HCT116 (cell line): ENCODE results near the gene CLASP1. TPM values are rescaled to one million over a fixed set of nuclear protein-coding genes. Genes with fewer than 3 reads are reported as not detected.

ENCODE experiments used
- ATAC-seq: fragments of 200-7000 bp; cut with Tn5 transposase; 2 replicates; pipeline ENCODE4 v1.9.1; 2020; ENCODE audit warnings: mild to moderate bottlenecking, moderate library complexity
- BruUV-seq: library from RNA; stranded (reverse); fragments of 400-500 nt; replicated peaks from 2 replicates; lab custom pipeline; 2021; lab: Mats Ljungman, UMichigan
- CTCF ChIA-PET: fragments of 300-600 bp; sonication (Branson Sonifier 250); formaldehyde crosslinking; loops from one replicate; lab custom pipeline; 2021; ENCODE audit warnings: antibody characterized with exemption; lab: Charles Lee
- POLR2A ChIA-PET: fragments of 300-600, 350-600 bp; sonication (Branson Sonifier 250); formaldehyde crosslinking; loops from one replicate; lab custom pipeline; 2021; ENCODE audit warnings: antibody characterized with exemption; lab: Charles Lee
- RAD21 ChIA-PET, 2 experiments: fragments of 300-600 bp; sonication (Branson Sonifier 250); formaldehyde crosslinking; loops; one replicate each; lab custom pipeline; 2023; ENCODE audit warnings: low total read pairs in 2 of 2; ENCODE audit not compliant: uncharacterized antibody in 2 of 2, unreplicated experiment in 2 of 2, low non-redundant PET in 1 of 2; lab: Charles Lee
- DNase-seq: peaks from one replicate; pipeline ENCODE4 v3.0.0-alpha.2; 2010; ENCODE audit warnings: low read depth, low spot score
- H2AFZ ChIP-seq: fragments of 200-600 bp; shearing (Covaris generic), sonication (generic); 2 replicates; pipeline ENCODE4 v1.6.1; 2017; ENCODE audit warnings: low read depth, mixed run types, mixed read lengths, antibody characterized with exemption, low read length; ENCODE audit not compliant: poor library complexity, severe bottlenecking
- H3K27ac ChIP-seq: 2 replicates; pipeline ENCODE4 v1.5.1; 2012; ENCODE audit warnings: low read depth, low read length
- H3K27me3 ChIP-seq: fragments of 200-600 bp; sonication (generic); 2 replicates; pipeline ENCODE4 v1.6.1; 2016; ENCODE audit warnings: mixed run types, low read length, mixed read lengths; ENCODE audit not compliant: insufficient read depth
- H3K36me3 ChIP-seq, 2 experiments: fragments of 200-500 bp in 1 of 2; fragments of 200-600 bp in 1 of 2; sonication (Bioruptor generic) in 1 of 2; sonication (generic) in 1 of 2; 2 replicates each; pipeline versions ENCODE4 v1.5.1 to v1.6.1; 2014 to 2016; ENCODE audit warnings: low read length in 2 of 2, inconsistent platforms in 1 of 2, mixed read lengths in 1 of 2, mixed run types in 1 of 2; ENCODE audit not compliant: insufficient read depth in 2 of 2, control insufficient read depth in 1 of 2
- H3K4me1 ChIP-seq, 2 experiments: fragments of 200-600 bp in 1 of 2; sonication (generic) in 1 of 2; 2 replicates each; pipeline versions ENCODE4 v1.5.1 to v1.6.1; 2012 to 2017; ENCODE audit warnings: low read length in 2 of 2, inconsistent platforms in 1 of 2, mild to moderate bottlenecking in 1 of 2, mixed read lengths in 1 of 2, mixed run types in 1 of 2, moderate library complexity in 1 of 2; ENCODE audit not compliant: insufficient read depth in 2 of 2, control insufficient read depth in 1 of 2
- H3K4me2 ChIP-seq: fragments of 200-600 bp; sonication (generic); 2 replicates; pipeline ENCODE4 v1.6.1; 2017; ENCODE audit warnings: mixed run types, low read length, mixed read lengths
- H3K4me3 ChIP-seq, 2 experiments: fragments of 200-600 bp in 1 of 2; sonication (generic) in 1 of 2; replicated peaks in 1 of 2; 2 replicates each; pipeline ENCODE4 v1.5.1; 2011 to 2016; ENCODE audit warnings: low read length in 2 of 2, control low read depth in 1 of 2, low read depth in 1 of 2, mild to moderate bottlenecking in 1 of 2, mixed read lengths in 1 of 2, mixed run types in 1 of 2
- H3K79me2 ChIP-seq: fragments of 200-600 bp; sonication (generic); 2 replicates; pipeline ENCODE4 v1.6.1; 2017; ENCODE audit warnings: mild to moderate bottlenecking, mixed run types, low read length, moderate library complexity, mixed read lengths; ENCODE audit not compliant: insufficient read depth
- H3K9ac ChIP-seq: fragments of 200-600 bp; sonication (generic); 2 replicates; pipeline ENCODE4 v1.6.1; 2016; ENCODE audit warnings: low read length, mixed read lengths
- H3K9me2 ChIP-seq: fragments of 200-600 bp; sonication (generic), shearing (Covaris generic); 2 replicates; pipeline ENCODE4 v1.6.1; 2017; ENCODE audit warnings: mixed run types, mild to moderate bottlenecking, moderate library complexity; ENCODE audit not compliant: insufficient read depth
- H3K9me3 ChIP-seq, 2 experiments: fragments of 200-500 bp in 1 of 2; fragments of 200-600 bp in 1 of 2; sonication (Bioruptor generic) in 1 of 2; sonication (generic) in 1 of 2; 2 replicates each; pipeline ENCODE4 v1.6.1; 2014 to 2017; ENCODE audit warnings: low read length in 2 of 2, mixed read lengths in 2 of 2, inconsistent platforms in 1 of 2, low read depth in 1 of 2, mild to moderate bottlenecking in 1 of 2, mixed run types in 1 of 2, moderate library complexity in 1 of 2; ENCODE audit not compliant: control insufficient read depth in 1 of 2, insufficient read depth in 1 of 2
- H4K20me1 ChIP-seq: fragments of 200-600 bp; sonication (generic), shearing (Covaris generic); 2 replicates; pipeline ENCODE4 v1.6.1; 2017; ENCODE audit warnings: mixed run types, mild to moderate bottlenecking, moderate library complexity; ENCODE audit not compliant: insufficient read depth
- ATF3 ChIP-seq: IDR thresholded peaks from 2 replicates; pipeline ENCODE4 v1.6.1; 2012
- CBX3 ChIP-seq: IDR thresholded peaks from 2 replicates; pipeline ENCODE4 v1.6.1; 2012; ENCODE audit warnings: low read depth
- CEBPB ChIP-seq: IDR thresholded peaks from 2 replicates; pipeline ENCODE4 v1.6.1; 2012; ENCODE audit warnings: low read depth
- CTCF ChIP-seq, 3 experiments: fragments of 200-600 bp in 1 of 3; sonication (generic) in 1 of 3; IDR thresholded peaks in 2 of 3; conservative IDR thresholded peaks in 1 of 3; 2 replicates each; pipeline ENCODE4 v1.5.1; 2012 to 2017; ENCODE audit warnings: low read depth in 2 of 3, low read length in 2 of 3, antibody characterized with exemption in 1 of 3, borderline replicate concordance in 1 of 3, control low read depth in 1 of 3, mild to moderate bottlenecking in 1 of 3, mixed read lengths in 1 of 3, mixed run types in 1 of 3, moderate library complexity in 1 of 3; ENCODE audit not compliant: insufficient read depth in 1 of 3
- EZH2 ChIP-seq: fragments of 200-600 bp; sonication (generic); IDR thresholded peaks from 2 replicates; pipeline ENCODE4 v1.6.1; 2017; ENCODE audit warnings: antibody characterized with exemption, mixed run types
- EZH2phosphoT487 ChIP-seq: fragments of 200-600 bp; IDR thresholded peaks from 2 replicates; pipeline ENCODE4 v1.6.1; 2018; ENCODE audit warnings: antibody characterized with exemption, borderline replicate concordance
- JUND ChIP-seq: IDR thresholded peaks from 2 replicates; pipeline ENCODE4 v1.6.1; 2012
- POLR2A ChIP-seq: IDR thresholded peaks from 2 replicates; pipeline ENCODE4 v1.7.0; 2011; ENCODE audit warnings: borderline replicate concordance; ENCODE audit not compliant: insufficient read depth, insufficient read length; ENCODE audit errors: extremely low read depth
- POLR2AphosphoS5 ChIP-seq: IDR thresholded peaks from 2 replicates; pipeline ENCODE4 v1.6.1; 2011; ENCODE audit warnings: mild to moderate bottlenecking, low read depth, low read length, moderate library complexity
- RAD21 ChIP-seq: IDR thresholded peaks from 2 replicates; pipeline ENCODE4 v1.6.1; 2012; ENCODE audit warnings: low read depth, mild to moderate bottlenecking
- SIN3A ChIP-seq: IDR thresholded peaks from 2 replicates; pipeline ENCODE4 v1.6.1; 2012; ENCODE audit warnings: low read depth
- SP1 ChIP-seq: IDR thresholded peaks from 2 replicates; pipeline ENCODE4 v1.6.1; 2012; ENCODE audit warnings: low read depth
- TCF7L2 ChIP-seq: IDR thresholded peaks from 2 replicates; pipeline ENCODE4 v1.7.0; 2011; ENCODE audit warnings: borderline replicate concordance, inconsistent platforms; ENCODE audit not compliant: insufficient read depth, insufficient read length; ENCODE audit errors: extremely low read depth
- YY1 ChIP-seq: IDR thresholded peaks from 2 replicates; pipeline ENCODE4 v1.6.1; 2011; ENCODE audit warnings: low read length, low read depth, moderate library complexity, mild to moderate bottlenecking; ENCODE audit not compliant: insufficient replicate concordance; ENCODE audit errors: extremely low read depth
- ZBTB33 ChIP-seq: IDR thresholded peaks from 2 replicates; pipeline ENCODE4 v1.6.1; 2011; ENCODE audit warnings: mild to moderate bottlenecking, low read length, moderate library complexity; ENCODE audit not compliant: insufficient replicate concordance; ENCODE audit errors: extremely low read depth
- ZFX ChIP-seq: fragments of 450-650 bp; IDR thresholded peaks from 2 replicates; pipeline ENCODE4 v1.6.1; 2017
- ZNF274 ChIP-seq: fragments of 200-500 bp; sonication (Bioruptor generic); IDR thresholded peaks from 2 replicates; pipeline ENCODE4 v1.6.1; 2014; ENCODE audit warnings: mild to moderate bottlenecking, low read depth, low read length, inconsistent platforms
- intact Hi-C: fragments of 100-400 bp; cut with micrococcal nuclease; formaldehyde crosslinking; loops from 2 replicates; pipeline ENCODE4 v1.10.0; 2022
- total RNA-seq: library from RNA; stranded (reverse); gene quantifications from one replicate; pipeline ENCODE4 v1.2.1, GENCODE V29; 2021; ENCODE audit not compliant: unreplicated experiment
- TF ChIP-seq, protein P1 (sequence below): IDR thresholded peaks from 2 replicates; pipeline ENCODE4 v1.6.1; 2012; ENCODE audit warnings: low read depth

The CLASP1 gene
- total RNA-seq, 1 experiment from 2014 or later = 41.9 TPM

GRCh38 chr2:121309801-121310200 is 339.5 kb downstream of the CLASP1 start:
- no peaks in the 10 kb centered on the region for H3K9me3 ChIP-seq
- no peak overlapping the region for H3K27ac ChIP-seq
- TF ChIP-seq CBX3 (no peak), ZNF274 (no peak), EZH2phosphoT487 (no peak), ATF3 (no peak), RAD21 (no peak), POLR2AphosphoS5 (no peak), JUND (no peak), POLR2A (no peak), CTCF (IDR thresholded peaks at IDR 0.05 in 2 of 3, conservative IDR thresholded peaks at IDR 0.05 in 1 of 3; ENCODE audit: borderline replicate concordance in 1 of 3, insufficient read depth in 1 of 3, low read depth in 2 of 3, low read length in 2 of 3) (no peak), CEBPB (no peak), SP1 (no peak), EZH2 (no peak), ZFX (no peak), ZBTB33 (no peak), SIN3A (no peak), YY1 (no peak), TCF7L2 (no peak)
- TF ChIP-seq, protein P1, sequence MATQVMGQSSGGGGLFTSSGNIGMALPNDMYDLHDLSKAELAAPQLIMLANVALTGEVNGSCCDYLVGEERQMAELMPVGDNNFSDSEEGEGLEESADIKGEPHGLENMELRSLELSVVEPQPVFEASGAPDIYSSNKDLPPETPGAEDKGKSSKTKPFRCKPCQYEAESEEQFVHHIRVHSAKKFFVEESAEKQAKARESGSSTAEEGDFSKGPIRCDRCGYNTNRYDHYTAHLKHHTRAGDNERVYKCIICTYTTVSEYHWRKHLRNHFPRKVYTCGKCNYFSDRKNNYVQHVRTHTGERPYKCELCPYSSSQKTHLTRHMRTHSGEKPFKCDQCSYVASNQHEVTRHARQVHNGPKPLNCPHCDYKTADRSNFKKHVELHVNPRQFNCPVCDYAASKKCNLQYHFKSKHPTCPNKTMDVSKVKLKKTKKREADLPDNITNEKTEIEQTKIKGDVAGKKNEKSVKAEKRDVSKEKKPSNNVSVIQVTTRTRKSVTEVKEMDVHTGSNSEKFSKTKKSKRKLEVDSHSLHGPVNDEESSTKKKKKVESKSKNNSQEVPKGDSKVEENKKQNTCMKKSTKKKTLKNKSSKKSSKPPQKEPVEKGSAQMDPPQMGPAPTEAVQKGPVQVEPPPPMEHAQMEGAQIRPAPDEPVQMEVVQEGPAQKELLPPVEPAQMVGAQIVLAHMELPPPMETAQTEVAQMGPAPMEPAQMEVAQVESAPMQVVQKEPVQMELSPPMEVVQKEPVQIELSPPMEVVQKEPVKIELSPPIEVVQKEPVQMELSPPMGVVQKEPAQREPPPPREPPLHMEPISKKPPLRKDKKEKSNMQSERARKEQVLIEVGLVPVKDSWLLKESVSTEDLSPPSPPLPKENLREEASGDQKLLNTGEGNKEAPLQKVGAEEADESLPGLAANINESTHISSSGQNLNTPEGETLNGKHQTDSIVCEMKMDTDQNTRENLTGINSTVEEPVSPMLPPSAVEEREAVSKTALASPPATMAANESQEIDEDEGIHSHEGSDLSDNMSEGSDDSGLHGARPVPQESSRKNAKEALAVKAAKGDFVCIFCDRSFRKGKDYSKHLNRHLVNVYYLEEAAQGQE = no peak
- no peaks in the 10 kb centered on the region for H3K79me2 ChIP-seq
- no peak for ATAC-seq
- H3K4me3 ChIP-seq = no peak overlapping the region
- CTCF ChIA-PET = interaction anchor here (1.4 kb wide), 1 partner anchor 181 kb away, joined by 4 read pairs; no protein-coding TSS in a partner anchor
- peaks cover 0 to 5% of the 10 kb centered on the region in 2 experiments; a peak in 1 of 4 replicates for H3K4me1 ChIP-seq
- RAD21 ChIA-PET = no interaction called here
- BruUV-seq = no TSS peak
- no peak overlapping the region for H3K4me2 ChIP-seq
- H3K9ac ChIP-seq = no peak overlapping the region
- H4K20me1 ChIP-seq = no peaks in the 10 kb centered on the region
- intact Hi-C loops = no loop called here
- no peaks in the 10 kb centered on the region for H3K9me2 ChIP-seq
- H2AFZ ChIP-seq = no peak overlapping the region
- POLR2A ChIA-PET = no interaction called here
- no peak for DNase-seq
- no peaks in the 10 kb centered on the region for H3K36me3 ChIP-seq
- no peaks in the 10 kb centered on the region for H3K27me3 ChIP-seq
